ENCODE measurements around the gene TRMT1L.
"Not testable (repeated sequence)": the region's sequence is repeated elsewhere in the genome, so short reads cannot be mapped to it uniquely, and the experiment has no call there.

Gene TRMT1L, protein sequence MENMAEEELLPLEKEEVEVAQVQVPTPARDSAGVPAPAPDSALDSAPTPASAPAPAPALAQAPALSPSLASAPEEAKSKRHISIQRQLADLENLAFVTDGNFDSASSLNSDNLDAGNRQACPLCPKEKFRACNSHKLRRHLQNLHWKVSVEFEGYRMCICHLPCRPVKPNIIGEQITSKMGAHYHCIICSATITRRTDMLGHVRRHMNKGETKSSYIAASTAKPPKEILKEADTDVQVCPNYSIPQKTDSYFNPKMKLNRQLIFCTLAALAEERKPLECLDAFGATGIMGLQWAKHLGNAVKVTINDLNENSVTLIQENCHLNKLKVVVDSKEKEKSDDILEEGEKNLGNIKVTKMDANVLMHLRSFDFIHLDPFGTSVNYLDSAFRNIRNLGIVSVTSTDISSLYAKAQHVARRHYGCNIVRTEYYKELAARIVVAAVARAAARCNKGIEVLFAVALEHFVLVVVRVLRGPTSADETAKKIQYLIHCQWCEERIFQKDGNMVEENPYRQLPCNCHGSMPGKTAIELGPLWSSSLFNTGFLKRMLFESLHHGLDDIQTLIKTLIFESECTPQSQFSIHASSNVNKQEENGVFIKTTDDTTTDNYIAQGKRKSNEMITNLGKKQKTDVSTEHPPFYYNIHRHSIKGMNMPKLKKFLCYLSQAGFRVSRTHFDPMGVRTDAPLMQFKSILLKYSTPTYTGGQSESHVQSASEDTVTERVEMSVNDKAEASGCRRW

DNA sequence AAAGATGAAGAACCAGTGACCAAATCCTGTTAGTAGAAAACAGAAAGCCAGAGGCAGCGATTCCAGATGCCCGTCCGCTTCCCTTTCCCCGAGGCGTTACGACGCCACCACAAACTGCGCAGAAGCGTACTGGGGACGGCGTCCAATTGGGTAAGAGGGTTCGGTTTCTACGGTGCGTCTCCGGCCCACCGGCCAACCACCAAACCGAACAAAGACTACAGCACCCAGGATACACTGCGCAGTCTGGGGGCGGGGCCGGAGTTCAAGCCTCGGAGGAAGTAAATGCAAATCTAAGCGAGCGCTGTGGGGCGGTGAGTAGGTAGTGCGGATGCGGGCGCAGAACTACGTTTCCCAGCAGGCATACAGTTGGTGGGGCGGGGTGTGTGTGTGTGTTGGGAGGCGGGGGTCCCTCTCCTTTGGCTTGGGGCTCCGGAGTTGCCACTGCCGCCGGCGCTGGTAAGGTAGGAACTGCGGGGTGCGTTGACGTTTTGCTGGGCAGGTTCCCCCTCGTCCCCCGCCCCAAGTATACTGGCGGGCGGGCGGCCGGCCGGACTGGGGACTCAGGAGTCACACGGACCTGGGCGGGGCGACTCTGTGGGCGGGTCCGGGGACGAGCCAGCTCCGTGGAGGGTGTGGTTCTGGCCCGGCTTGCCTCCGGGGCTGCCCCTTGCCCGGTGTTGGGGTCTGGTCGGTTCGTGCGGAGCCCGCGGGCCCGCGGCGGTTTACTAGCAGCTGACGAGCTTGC lies at the start of gene TRMT1L, which contains the start of gene SWT1:
Gene TRMT1L, minus strand, starts transcription at position 100 of the 745 bp plus-strand sequence. CDS start 241 bp downstream, outside the sequence.
Gene SWT1, plus strand, starts transcription at position 314 of the 745 bp plus-strand sequence. CDS start 3,675 bp downstream, outside the sequence.
- DNase-seq, result peak; percentile 96

DNA sequence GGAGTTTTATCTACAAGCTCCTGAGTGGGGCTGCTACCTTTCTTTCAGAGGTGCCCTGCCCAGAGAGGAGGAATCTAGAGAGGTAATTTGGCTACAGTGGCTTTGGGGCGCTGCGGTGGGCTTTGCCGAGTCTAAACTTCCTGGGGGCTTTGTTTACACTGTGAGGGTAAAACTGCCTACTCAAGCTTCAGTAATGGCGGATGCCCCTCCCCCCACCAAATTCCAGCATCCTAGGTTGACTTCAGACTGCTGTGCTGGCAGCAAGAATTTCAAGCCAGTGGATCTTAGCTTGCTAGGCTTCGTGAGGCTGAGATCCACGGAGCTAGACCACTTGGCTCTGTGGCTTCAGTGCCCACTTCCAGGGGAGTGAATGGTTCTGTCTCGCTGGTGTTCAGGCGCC lies 44.1 kb upstream of the TRMT1L start:
- no peak for DNase-seq

DNA sequence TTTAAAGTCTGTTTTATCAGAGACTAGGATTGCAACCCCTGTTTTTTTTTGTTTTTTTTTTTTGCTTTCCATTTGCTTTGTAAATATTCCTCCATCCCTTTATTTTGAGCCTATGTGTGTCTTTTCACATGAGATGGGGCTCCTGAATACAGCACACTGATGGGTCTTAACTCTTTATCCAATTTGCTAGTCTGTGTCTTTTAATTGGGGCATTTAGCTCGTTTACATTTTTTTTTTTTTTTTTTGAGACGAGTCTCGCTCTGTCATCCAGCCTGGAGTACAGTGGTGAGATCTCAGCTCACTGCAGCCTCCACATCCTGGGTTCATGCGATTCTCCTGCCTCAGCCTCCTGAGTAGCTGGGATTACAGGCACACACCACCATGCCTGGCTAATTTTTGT lies 42.0 kb upstream of the TRMT1L start:
- DNase-seq, result not testable (repeated sequence)

- no peak for DNase-seq
Observed at GRCh38 chr1:185193756-185194155, 37.0 kb upstream of the TRMT1L start.

DNA sequence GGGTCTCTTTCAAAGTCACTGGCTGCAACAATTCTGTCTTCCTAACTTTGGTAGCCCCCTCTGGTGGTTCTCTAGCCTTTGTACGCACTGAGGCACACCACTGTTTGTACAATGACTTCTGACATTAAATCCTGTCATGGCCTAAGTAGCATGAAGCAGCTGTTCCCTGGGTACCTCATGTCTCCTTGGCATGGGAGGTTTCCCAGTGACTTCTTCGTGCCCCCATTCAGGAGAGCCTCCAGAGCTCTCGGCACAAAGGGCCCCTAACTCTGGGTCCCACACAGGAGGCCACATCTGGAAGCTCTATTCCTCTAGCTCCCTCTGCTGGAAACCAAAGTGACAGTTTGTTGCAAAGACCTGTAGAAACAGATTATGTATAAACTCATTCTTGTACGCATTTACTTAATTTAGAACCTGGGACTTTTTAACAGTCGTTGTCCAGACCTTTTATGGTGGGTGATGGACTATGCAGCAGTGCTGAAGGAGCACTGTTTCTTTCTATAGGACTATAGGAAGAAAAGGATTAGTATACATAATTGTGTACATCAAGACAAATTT lies 13.6 kb upstream of the TRMT1L start:
- DNase-seq, result no peak

- DNase-seq, result no peak
Observed at GRCh38 chr1:185166106-185166505, 9.4 kb upstream of the TRMT1L start.

DNA sequence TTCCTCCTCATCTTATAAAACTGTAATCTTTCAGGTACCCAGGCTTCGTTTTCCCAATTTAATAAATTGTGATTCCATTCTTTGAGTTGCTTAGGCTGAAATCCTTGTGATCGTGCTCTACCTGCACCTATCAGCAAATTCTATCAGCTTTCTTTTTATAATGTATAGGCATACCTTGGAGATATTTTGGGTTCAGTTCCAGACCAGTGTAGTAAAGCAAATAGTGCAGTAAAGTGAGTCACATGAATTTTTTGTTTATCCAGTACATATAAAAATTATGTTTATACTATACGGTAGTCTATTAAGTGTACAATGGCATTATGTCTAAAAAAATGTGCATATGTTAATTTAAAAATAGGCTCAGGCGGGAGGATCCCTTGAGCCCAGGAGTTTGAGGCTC lies 5.7 kb upstream of the TRMT1L start:
- DNase-seq, result no peak

GRCh38 chr1:185159966-185160365 lies 3.2 kb upstream of the TRMT1L start:
- DNase-seq, result no peak

DNA sequence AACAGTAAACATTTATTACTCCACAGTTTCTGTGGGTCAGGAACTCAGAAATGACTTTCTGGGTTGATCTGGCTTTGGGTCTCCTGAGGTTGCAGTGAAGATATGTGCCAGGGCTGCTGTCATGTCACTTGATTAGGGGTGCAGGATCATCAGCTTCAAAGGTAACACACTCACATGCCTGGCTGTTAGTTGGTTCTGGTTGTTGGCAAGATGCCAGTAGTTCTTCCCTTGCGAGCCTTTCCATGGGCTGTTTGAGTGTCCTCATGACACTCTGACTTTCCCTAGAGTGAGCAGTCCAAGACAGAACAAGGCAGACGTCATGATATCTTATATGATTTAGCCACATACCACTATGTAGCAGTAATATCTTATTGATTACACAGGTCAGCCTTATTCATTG lies 2.0 kb upstream of the TRMT1L start:
- DNase-seq, result no peak

GRCh38 chr1:185157599-185158412 lies 1.1 kb upstream of the TRMT1L start:
- DNase-seq, result no peak

DNA sequence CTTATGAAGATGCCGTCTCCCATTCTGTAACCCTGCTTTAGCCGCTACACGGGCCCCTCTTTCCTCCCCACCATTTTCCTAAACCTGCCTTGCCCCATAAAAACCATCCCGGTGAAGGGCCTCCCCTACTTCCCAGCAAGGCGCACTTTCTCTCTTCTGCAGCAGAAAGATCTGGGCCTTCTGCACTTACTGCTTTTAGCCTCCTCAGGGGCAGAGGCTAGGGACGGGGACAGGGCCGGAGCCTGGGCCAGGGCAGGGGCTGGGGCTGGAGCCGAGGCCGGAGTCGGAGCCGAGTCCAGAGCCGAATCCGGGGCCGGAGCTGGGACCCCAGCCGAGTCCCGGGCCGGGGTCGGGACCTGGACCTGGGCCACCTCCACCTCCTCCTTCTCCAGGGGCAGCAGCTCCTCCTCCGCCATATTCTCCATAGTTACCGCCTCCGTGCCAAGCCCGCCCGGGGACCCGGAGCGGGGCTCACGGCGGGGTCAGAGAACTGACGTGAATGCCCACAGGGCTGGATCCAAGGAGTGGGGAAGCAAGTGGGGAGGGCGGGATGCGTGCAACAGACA lies 382 bp downstream of the TRMT1L start:
- DNase-seq, result no peak

DNA sequence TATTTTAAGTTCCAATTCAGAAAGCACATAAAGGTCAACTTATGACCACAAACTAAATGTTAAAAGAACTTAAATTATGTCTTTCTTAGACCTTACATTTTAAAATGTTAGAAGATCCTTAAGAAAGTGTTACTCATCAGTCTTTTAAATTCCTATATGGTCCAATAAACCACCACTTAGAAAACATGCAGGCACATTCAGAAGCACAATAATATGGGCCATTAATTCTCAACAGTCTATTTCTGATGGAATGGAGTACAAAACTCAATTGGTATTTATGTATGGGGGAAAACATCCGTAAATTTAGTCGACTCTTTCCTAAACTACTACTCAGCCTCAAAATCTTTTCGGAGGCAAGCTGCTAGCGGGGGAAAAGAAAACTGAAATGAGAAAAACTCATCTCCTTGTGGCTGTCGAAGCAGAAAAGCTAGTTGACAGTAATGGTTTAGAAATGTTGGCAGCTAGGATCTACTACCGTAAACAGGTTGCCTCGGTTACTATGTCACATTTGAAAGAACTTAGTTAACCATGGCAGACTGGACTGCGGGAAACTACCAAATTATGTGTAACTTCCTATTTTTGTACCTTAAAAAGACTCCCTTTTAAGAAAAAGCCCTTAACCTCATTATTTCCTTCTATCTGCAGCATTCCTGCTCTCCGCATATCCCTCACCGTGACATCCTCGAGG lies 1.0 kb downstream of the TRMT1L start:
- no peak for DNase-seq

GRCh38 chr1:185154912-185155513 lies 1.7 kb downstream of the TRMT1L start:
- DNase-seq, result no peak

DNA sequence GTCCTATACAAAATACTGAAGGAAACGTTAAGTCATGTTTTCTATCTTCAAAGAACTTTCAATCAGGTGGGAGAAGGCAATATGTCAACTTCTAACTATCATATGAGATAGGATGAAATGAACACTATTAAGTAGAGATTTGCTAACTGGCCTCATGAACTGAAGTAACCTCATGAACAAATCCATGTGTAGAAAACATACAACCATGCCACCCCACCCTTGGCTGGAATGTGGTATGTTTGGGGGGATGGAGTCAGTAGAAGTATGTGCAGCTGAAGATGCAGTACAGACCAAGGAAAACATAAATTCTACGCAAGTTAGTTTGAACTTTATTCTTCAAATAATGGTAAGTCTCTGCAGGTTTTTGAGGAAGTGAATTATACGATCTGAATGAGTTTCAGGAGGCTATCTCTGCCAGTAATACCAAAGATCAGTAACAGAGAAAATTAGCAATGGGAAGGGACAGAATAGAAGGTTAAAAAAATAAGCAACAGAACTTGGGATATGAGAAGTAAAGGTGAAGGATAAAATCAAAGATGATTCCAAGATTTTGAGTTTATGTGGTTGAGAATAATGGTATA lies 4.5 kb downstream of the TRMT1L start:
- no peak for DNase-seq

- no peak for DNase-seq
Observed at GRCh38 chr1:185151215-185151614, 5.5 kb downstream of the TRMT1L start.

GRCh38 chr1:185144233-185144632 lies 12.5 kb downstream of the TRMT1L start:
- DNase-seq, result no peak

GRCh38 chr1:185139246-185139645 lies 17.5 kb downstream of the TRMT1L start:
- DNase-seq, result no peak

DNA sequence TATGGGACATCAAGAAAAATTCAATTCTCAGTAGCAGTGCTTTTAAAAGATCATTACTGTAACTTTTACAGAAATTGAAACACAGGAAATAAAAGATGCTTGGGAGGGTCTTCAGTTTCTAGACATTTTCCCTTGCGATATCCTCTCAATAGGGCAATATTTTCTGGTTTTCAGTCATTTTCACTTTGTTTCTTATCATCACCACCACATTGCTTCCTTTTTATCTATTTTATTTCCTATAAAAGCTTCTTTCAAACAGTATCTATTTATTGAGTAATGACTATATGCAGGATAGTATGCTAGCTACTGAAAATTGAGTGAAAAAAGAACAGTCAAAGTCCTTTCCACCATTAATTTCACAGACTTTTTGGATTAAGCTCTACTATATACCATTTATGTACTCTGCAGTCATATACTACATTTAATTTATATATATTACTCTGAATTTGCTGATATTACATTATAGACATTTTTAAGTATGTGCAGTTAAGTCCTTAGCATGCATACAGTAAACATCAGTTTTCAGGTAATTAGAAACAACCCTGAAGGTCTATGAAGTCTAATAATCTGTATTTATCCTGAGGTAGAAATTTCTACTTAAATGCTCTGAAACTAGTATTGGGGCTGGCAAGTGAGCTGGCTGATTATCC lies 18.7 kb downstream of the TRMT1L start:
- DNase-seq, result no peak

DNA sequence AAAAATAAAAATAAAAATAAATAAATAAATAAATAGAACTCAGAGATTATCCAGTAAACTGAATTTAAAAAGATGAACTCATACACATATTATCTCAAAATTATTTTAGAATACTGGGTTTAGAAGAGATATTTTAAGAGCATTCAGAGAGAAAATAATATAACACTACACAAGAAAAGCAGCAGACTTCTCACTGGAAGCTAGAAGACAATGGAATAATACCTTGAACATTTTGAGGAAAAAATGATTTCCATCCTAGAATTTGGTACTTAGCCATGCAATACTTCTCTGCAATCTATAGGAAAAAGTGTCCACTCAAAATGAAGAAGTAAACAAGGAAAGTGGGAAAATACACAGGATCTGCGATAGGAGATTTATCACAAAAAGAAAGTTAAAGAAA lies 24.2 kb downstream of the TRMT1L start:
- no peak for DNase-seq

DNA sequence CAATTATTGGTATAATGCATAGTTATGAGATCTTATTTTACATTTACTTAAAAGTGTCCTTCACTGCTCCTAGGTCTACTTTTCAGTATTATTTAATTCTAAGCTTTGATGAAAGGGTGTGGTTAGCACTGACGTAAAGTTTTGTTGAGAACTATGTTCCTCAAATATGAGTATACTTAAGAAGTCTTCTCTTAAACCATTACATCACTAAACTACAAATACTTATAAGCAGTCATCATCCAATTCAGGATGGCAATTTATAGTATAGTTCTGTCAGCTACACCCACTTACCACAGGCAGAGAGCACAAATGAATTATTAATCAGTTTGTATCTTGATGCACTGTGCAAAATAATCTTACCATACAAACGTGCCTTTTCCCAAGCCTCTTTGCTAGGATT lies 27.0 kb downstream of the TRMT1L start:
- DNase-seq, result no peak

Data from activated CD4-positive, CD25-positive, alpha-beta regulatory T cell treated with anti-CD3 and anti-CD28 coated beads, Interleukin-2, amount 50 U/mL, for 72 hours (primary cell).